Measurements from ENCODE around the gene MFAP1. TPM values are rescaled to one million over a fixed set of nuclear protein-coding genes. Genes with fewer than 3 reads are reported as not detected.

Gene MFAP1
- total RNA-seq, 1 donor from 2014 or later: 29.6 TPM

- Mint-ChIP-seq H3K4me3 (ENCODE audit: unreplicated experiment) (no peak overlapping the region), H3K27me3 (ENCODE audit: unreplicated experiment) (no peaks in the 10 kb centered on the region), H3K4me1 (ENCODE audit: unreplicated experiment) (peaks cover 18% of the 10 kb centered on the region), H3K27ac (ENCODE audit: unreplicated experiment) (no peak overlapping the region), H3K9me3 (ENCODE audit: unreplicated experiment) (no peaks in the 10 kb centered on the region), H3K36me3 (ENCODE audit: unreplicated experiment) (peaks cover 41% of the 10 kb centered on the region)
- DNase-seq (ENCODE audit: extremely low spot score, unreplicated experiment): no peak
- no peak for TF ChIP-seq CTCF (IDR thresholded peaks at IDR 0.05)
Measured at GRCh38 chr15:43772624-43773023, 51.9 kb downstream of the MFAP1 start.

GRCh38 chr15:43771816-43772215 lies 52.7 kb downstream of the MFAP1 start:
- DNase-seq (ENCODE audit: extremely low spot score, unreplicated experiment): no peak
- Mint-ChIP-seq H3K4me3 (ENCODE audit: unreplicated experiment) (no peak overlapping the region), H3K4me1 (ENCODE audit: unreplicated experiment) (peaks cover 15% of the 10 kb centered on the region)

GRCh38 chr15:43769584-43770228 lies 54.8 kb downstream of the MFAP1 start:
- H3K27ac Mint-ChIP-seq (ENCODE audit: unreplicated experiment): no peak overlapping the region

More at GRCh38 chr15:43771816-43772215, 52.7 kb downstream of the MFAP1 start:
- no peak for TF ChIP-seq CTCF (IDR thresholded peaks at IDR 0.05)
- Mint-ChIP-seq H3K27me3 (ENCODE audit: unreplicated experiment) (no peaks in the 10 kb centered on the region), H3K9me3 (ENCODE audit: unreplicated experiment) (no peaks in the 10 kb centered on the region), H3K36me3 (ENCODE audit: unreplicated experiment) (peaks cover 42% of the 10 kb centered on the region), H3K27ac (ENCODE audit: unreplicated experiment) (peak overlapping the region; percentile 57)

GRCh38 chr15:43763819-43764446 lies 60.6 kb downstream of the MFAP1 start:
- no peak for TF ChIP-seq CTCF (IDR thresholded peaks at IDR 0.05)
- no peaks in the 10 kb centered on the region for H3K9me3 Mint-ChIP-seq (ENCODE audit: unreplicated experiment)
- H3K27ac Mint-ChIP-seq (ENCODE audit: unreplicated experiment): peak overlapping the region; percentile 7
- no peaks in the 10 kb centered on the region for H3K27me3 Mint-ChIP-seq (ENCODE audit: unreplicated experiment)
- no peak for DNase-seq (ENCODE audit: extremely low spot score, unreplicated experiment)
- H3K36me3 Mint-ChIP-seq (ENCODE audit: unreplicated experiment): peaks cover 45% of the 10 kb centered on the region
- H3K4me3 Mint-ChIP-seq (ENCODE audit: unreplicated experiment): no peak overlapping the region
- H3K4me1 Mint-ChIP-seq (ENCODE audit: unreplicated experiment): peaks cover 8% of the 10 kb centered on the region

More at GRCh38 chr15:43769584-43770228, 54.8 kb downstream of the MFAP1 start:
- H3K4me3 Mint-ChIP-seq (ENCODE audit: unreplicated experiment): no peak overlapping the region
- peaks cover 55% of the 10 kb centered on the region for H3K36me3 Mint-ChIP-seq (ENCODE audit: unreplicated experiment)
- H3K9me3 Mint-ChIP-seq (ENCODE audit: unreplicated experiment): no peaks in the 10 kb centered on the region
- DNase-seq (ENCODE audit: extremely low spot score, unreplicated experiment): peak; percentile 85
- H3K4me1 Mint-ChIP-seq (ENCODE audit: unreplicated experiment): peaks cover 6% of the 10 kb centered on the region
- no peaks in the 10 kb centered on the region for H3K27me3 Mint-ChIP-seq (ENCODE audit: unreplicated experiment)
- TF ChIP-seq CTCF (IDR thresholded peaks at IDR 0.05): peak; percentile 87

- no peak for DNase-seq (ENCODE audit: extremely low spot score, unreplicated experiment)
- H3K27ac Mint-ChIP-seq (ENCODE audit: unreplicated experiment): peak overlapping the region; percentile 38
- peaks cover 8% of the 10 kb centered on the region for H3K4me1 Mint-ChIP-seq (ENCODE audit: unreplicated experiment)
- no peaks in the 10 kb centered on the region for H3K27me3 Mint-ChIP-seq (ENCODE audit: unreplicated experiment)
- peaks cover 36% of the 10 kb centered on the region for H3K36me3 Mint-ChIP-seq (ENCODE audit: unreplicated experiment)
- H3K4me3 Mint-ChIP-seq (ENCODE audit: unreplicated experiment): no peak overlapping the region
- H3K9me3 Mint-ChIP-seq (ENCODE audit: unreplicated experiment): no peaks in the 10 kb centered on the region
- no peak for TF ChIP-seq CTCF (IDR thresholded peaks at IDR 0.05)
Measured at GRCh38 chr15:43762824-43763223, 61.7 kb downstream of the MFAP1 start.
